HG03575 (cell line): ENCODE measurements around the gene LRRC28.

Experiments
- ATAC-seq: cut with Tn5 transposase; IDR thresholded peaks from one replicate; pipeline ENCODE4 v1.9.1; 2021; ENCODE audit not compliant: unreplicated experiment, insufficient number of reproducible peaks, low FRiP score; ENCODE audit errors: extremely low read depth

The LRRC28 gene

DNA sequence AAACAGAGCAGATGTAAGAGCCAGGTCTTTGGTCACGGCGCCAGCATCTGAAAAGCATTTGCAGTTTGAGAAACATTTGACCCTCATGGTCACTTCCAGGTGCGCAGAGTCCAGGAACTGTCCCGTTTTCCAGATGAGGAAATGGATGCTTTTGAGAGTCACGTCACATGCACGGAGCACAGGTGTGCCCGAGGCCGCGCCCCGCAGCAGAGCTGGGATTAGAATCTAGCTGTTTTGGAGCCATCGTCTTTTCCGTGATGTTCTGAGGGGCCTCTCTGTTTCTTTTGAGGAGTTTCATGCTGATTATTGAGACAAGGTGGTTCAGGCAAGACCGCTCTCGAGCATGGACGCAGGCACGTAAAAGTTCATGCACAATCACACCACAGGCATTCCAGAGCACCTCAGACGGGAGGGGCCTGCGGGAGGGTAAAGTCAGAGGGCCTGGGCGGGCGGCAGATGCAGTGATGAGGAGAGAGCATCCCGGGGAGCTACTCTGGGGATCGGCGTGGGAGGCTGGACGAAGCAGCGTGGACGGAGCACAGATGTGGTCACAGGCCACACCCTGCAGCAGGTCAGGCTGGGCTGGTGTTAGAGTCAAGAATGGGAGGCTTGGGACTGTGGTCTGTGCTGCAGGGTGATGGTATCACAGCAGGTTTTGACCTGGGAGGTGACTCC lies 175.3 kb downstream of the LRRC28 start:
- ATAC-seq, result no peak

DNA sequence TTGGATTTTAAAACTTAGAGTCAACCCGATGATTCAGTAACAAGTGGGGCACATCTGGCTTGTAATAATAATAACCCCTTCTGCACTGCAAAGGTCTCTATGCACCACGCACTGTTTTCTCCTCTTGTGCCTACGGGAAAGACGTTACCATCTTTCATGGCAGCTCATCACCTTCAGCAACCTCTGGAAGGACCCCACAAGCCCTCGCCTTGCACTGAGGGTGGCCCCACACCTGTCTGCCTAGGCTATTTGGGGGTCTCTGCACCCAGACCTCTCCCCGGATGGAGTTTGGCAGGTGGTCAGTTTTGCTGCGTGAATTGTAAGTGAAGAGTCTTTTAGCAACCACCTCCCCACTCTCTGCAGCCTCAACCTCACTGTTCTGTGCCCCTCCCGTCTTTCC lies 175.9 kb downstream of the LRRC28 start:
- ATAC-seq, result no peak

DNA sequence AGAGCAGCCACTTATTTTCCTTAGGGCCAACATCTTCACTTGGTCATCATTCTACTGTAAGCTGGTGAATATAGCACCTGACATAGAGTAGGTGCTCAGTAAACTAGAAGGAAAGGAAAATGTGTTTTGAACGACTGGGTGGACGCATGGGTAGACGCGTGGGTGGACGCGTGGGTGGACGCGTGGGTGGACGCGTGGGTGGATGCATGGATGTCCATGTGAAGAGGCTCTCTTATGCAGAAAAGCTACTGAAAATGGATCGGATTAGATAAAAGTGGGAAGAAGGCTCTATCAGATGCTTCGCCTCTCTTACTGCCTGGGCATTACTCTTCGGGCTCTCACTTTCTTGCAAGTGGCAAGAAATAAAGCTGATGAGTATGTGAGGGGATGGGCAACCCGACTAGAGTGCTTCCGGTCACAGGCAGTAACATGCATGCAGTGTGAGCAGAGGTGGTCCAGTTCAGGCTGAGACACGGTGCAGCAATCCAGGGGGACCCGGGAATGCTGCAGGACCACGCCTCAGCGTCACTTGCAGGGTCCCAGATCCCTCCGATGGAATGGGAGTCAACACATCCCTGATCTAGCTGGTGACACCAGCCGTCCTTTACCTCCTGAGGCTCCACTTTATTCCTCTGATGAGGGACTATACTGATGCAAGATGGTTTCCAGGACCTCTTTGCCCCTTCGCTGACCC lies 176.5 kb downstream of the LRRC28 start:
- ATAC-seq, result no peak

DNA sequence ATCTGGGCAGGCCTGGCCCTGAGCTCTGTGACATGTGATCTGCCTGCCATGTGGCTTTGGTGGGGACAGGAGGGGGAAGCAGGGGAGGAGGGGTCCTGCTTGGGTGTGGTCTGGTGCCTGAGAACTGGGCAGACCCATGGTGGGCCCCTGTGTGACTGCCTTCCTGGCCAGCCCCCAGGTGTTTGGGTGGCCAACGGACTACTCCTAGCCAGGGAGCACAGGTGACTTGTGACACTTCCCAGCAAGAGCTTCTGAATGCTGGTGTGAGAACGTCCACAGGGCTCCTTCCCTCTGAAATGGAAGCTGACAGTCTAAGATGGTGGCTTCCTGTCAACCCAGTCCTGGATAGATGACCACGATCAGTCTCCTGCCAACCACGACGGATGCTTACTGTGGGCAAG lies 178.4 kb downstream of the LRRC28 start:
- ATAC-seq, result no peak

DNA sequence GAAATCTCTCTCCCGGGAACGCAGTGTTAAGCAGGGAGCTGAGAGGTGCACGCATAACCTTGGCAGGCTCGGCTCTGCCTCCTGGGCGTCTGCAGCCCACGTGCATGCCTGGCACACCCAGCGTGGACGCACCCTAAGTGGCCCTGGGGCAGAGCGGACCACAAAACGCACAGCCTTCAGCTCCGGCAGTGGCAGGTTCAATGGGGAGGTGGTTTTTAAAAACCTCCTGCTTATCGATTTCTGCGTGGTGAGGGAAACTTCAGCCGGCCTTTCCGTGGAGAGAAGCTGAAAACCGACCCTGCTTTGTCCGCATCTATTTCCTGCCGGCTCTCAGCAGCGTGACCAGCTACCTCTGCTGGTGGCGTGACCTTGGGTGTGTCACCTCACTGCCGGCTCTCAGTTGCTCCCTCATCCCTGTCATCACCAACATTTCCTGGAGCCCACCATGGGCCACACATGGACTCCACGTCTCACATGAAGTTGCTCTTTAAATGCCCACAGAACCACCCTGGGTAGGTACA lies 179.7 kb downstream of the LRRC28 start:
- no peak for ATAC-seq

DNA sequence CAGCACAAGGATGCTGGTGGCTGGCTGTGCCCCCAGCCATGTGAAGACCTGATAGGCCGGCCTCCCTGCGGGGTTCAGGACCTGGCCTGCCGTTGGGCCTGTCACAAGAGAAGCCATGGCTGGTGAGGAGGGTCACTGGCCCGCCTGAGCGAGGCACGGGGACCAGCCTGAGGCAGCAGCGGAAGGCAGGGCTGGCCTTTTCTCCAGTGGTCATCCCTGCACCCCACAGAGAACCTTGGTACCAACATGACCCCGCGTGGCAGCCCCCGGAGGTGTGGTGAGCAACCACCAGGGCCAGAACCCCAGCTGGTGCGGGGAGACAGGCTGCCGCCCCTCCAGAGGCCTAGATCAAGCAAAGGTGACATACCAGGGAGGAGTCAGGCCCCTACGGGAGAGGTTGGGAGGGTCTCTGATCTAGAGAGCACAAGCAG lies 180.4 kb downstream of the LRRC28 start:
- no peak for ATAC-seq

DNA sequence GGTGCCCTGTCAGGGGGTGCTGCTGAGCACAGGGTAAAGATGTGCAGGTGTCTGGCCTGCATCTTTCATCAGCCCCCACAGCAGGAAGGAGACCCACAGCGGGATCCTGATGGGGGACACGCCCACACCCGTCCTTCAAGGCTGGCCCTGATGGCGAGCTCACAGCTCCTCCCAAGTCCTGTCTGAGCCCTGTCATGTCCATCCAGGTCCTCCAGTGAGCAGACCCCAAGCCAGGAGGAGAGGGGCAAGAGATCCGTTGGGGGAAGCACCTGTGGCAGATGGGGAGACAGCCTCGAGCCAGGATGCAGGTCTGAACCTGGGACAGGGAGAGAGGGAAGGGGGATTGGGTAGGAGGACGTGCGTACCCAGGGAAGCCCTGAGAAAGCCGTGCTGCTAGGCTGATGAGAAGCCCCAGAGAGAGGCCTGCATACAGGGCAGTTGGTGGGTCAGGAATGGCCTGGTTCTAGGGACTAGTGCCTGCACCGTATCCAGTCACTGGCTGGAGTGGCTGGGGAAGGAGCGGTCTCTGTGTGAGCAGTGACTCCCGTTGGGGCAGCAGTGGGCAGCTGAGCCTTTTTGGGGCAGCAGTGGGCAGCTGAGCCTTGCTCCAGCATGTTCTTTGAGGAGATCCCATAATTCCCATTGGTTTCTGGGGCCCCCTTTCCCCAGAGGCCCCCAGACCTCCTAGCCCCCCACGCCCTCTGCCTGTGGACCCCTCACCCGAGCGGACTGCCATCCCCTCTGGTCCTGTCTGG lies 181.2 kb downstream of the LRRC28 start:
- ATAC-seq, result no peak

DNA sequence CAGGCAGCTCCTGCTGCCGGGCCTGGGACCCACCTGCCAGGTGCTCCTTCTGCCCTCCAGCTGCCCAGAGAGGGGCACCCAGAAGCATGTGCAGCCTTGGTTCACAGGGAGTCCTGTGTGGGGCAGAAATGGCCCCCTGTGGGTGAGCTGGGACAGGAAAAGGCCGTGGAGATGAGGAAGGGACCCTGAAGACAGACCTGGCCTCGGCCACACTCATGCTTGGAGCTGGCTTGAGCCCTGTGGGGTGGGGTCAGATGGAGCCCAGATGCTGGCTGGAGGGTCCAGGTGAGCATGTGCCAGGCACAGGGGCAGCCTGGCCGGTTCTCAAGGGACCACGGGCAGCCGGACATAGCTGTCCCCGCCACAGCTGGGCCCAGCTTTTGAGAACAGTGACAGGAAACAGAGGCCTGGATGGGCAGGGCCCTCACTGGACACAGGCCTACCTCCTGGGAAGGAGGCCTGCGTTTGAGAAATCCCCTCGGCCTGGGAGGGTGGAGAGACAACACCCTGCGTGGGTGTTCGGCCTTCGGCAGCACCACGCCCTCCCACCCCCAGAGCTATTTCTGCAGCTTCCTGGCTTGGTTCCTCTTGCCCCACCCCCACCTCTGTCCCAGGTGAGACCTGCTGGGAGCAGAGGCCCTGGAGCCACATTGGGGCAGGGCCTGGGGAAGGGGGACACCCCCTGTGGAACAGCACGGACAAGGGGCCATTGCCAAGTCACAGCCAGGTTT lies 181.9 kb downstream of the LRRC28 start:
- ATAC-seq, result no peak

DNA sequence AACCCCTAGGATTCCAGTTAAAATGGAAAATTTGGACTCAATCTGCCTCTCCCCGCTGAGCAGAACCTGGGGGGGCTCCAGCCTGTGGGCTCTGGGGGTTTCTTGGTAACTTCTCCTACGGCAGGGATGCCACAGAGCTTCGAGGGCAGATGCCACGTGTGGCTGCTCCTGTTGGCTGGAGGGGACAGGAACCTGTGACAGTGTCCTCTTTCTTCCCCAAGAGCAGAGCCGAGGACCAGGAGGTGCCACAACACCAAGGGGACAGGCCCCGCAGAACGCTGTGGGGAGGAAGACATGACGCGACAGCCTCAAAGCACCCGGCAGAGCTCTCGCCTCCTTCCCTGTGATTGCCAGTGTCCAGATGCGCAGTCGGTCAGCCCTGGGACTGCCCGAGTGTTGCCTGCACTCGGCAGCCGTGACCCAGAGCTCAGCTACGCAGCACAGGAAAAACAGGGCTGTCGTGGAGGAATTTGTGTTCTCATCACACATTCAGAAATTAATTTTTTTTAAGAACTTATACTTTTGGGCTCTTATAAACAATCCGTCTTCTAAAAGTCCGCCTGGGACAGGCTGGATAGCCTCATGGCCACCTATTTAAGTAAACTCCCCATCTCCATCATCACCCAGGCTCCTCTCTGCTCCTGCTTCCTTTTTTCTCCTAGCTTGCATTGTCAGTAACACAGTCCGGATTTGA lies 182.6 kb downstream of the LRRC28 start:
- ATAC-seq, result no peak

DNA sequence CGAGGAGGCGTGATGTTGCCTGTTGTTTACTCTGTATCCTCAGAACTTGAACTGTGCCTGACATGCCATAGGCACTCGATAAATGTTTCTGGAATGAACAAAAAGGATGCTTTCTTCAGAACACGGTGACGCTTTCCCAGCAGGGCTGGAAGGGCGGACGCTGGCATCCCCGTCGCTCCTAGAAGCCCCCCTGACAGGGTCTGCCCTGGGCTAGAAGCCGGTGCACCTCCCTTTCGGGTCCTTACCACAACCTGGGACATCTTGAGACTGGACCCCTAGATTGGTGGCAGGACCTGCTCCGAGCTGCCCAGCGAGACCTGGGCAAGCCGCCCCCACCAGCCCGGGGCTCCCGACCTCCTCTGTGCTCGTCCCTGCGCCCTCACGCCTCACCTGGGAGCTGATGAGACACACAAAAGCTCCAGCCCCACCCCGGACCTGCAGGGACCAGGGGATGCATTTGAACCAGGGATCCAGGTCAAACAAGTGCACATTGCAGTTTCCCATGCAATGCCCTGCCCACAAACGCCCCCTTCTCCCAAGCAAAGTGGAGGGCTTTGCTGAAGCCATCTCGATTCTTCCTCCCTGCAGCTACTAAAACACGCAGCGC lies 183.3 kb downstream of the LRRC28 start:
- no peak for ATAC-seq

DNA sequence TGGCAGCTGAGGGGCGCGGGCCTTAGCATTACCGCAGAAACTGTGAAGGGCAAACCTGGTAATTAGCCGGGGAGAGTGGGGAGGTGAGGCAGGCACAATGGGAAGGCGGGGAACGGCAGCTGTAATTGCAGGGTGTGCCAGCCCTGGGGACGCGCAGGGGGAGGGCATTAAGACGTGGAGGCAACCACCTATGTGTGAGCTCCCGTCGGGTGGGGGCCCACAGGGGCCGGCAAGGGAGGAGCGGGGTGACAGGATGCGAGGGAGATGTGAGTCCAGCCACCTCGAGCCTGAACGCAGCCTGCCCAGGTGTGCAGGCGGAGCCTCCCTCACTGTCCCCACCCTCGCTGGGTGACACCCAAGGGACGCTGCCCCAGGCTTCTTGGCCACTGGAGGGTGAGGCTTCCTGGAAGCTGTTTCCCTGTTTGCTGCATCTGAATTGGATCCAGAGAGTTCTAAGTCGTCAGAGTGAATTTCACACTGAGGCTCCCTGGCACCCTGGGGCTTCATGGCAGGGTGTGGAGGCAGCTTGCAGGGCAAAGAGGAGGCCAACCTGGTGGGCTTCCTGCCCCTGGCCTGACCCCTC lies 183.9 kb downstream of the LRRC28 start:
- ATAC-seq, result no peak

DNA sequence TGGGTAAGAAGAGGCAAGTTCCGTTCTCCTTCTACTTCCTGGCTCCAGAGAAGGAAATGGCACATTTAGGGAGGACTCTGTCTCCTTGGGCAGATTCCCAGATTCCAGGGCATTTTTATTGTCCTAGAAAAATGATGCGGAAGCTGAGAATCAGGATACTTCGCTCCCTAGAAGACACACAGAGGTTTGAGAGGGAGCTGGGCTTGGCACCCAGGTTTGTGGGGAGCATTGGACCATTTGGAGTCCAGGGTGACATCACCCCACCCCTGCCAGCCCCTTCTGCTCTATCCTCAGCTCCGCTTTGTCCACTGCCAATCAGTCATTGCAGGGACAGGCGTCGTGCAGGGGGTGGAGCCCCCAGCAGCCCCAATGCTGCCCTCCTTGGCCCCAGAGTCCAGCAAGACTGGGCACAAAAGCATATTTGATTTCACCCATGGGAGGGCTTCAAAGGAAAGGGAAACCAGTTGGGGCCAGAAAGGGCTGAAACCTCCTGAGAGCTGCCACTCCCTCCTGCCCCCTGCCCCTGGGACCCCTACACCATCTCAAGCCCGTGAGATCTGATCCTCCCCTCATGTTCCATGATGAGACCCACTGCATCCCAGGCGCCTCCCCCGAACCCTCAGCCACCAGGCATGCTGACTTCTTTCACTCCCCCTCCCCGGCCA lies 184.7 kb downstream of the LRRC28 start:
- no peak for ATAC-seq

DNA sequence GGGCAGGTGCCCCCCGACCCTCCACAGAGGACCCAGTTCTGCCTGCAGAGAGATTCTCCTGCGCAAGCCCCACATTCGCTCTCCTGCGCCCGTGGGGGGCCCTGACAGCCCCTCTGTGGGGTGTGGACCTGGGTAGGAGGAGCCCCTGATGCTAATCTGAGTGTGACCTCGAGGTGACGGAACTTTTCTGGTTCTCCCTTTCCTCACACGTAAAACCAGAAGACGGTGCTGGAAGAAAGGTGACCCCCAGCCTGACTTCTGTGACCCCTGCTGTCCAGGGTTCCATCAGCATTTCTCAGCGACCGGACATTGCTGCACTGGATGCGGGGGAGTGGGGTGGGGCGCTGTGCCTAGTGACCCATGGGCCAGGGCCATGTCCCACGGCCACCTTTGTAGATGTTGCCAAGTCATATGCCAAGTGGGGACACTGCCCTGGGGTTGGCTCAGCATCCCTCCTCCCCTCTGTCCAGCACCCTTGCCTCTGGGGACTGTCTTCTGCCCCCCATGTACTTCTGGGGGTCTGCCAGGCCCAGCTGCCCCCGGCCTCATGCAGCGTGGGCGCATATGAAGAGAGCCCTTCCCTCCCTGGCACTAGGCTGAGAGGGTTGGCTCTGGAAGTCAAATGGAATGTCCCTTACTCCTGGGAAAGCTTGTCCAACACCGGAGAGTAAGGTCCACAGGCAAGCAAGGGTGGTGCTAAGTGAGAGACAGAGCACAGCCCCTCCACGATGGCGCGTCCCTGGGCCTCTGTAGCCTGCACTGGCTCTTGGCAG lies 185.4 kb downstream of the LRRC28 start:
- ATAC-seq, result no peak

DNA sequence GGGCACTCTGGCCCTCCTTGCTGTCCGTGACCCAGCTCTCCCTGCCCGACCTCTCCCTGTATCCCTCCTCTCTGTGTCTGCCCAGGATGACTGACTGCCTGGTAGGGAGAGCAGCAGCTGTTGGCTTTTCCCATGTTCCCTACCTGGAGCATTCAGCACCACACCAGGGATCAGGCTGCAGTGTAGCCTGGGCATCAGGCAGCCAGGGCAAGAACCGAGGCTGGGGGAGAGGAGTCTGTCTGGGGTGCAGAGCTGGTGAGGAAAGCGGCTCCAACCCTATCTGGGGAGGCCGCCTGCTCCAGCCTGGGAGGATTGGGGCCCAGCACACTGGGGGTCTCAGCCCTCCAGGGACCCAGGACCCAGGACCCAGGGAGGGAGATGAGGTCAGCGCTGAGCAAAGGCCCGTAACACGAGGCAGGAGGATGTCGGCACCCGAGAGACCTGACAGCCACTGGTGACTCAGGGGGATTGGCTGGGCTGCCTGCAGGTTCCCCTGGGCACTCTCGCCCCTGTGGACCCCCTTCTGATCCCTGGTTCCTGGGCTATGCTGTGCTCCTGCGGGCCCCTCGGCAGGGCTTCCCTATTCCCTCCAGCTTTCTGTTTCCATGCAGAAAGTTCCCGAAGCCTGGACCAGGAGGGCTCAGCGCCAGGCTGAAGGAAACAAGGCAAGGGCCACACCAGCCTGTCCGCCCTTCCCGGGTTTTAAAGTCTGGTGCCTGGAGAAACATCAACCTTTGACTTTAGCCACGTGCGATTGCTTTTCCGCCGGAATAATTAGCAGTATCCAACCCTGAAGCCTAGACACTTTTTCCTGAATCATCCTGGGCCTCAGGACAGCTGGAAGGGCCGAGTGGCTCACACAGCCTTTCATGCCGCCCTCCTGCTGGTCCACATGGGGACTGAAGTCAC lies 186.3 kb downstream of the LRRC28 start:
- ATAC-seq, result no peak

DNA sequence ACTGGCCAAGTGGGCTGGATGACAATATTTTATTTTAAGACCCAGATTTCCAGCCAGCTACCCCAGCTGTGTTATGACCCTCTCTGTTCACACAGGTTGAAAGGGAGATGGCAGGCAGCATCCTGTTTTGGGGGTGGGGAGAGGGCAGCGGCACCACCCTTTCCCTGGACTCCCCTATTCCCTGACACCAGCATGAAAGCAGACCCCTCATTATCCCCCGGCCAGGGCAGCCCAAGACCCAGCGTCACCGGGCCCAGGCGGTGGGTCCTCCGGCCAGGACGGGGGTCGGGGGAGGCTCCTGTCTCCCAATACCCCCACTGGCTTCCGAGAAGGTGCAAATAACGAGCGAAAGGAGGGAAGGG lies 186.9 kb downstream of the LRRC28 start:
- no peak for ATAC-seq
